Endodermal cell (in vitro differentiated cells): Measurements from ENCODE around the gene OGA. TPM values are rescaled to one million over a fixed set of nuclear protein-coding genes. Genes with fewer than 3 reads are reported as not detected.
A peak's percentile ranks its signal among the peaks of the same experiment; 100 is the strongest.

ENCODE experiments used
- DNase-seq: peaks from one replicate; pipeline ENCODE4 v3.0.0-alpha.2; 2017
- H3K27ac ChIP-seq: 2 replicates; pipeline ENCODE4 v1.5.1; 2013; ENCODE audit warnings: mild to moderate bottlenecking, low read depth, low read length, moderate library complexity
- H3K27me3 ChIP-seq: 2 replicates; pipeline ENCODE4 v1.6.1; 2013; ENCODE audit warnings: mild to moderate bottlenecking, low read length, moderate library complexity; ENCODE audit not compliant: insufficient read depth, control insufficient read depth, poor library complexity, severe bottlenecking
- H3K36me3 ChIP-seq: 2 replicates; pipeline ENCODE4 v1.7.0; 2013; ENCODE audit warnings: mild to moderate bottlenecking, low read length, moderate library complexity; ENCODE audit not compliant: control insufficient read depth, insufficient read depth
- H3K4me1 ChIP-seq: one replicate; pipeline ENCODE4 v1.7.0; 2013; ENCODE audit warnings: low read length; ENCODE audit not compliant: control insufficient read depth, insufficient read depth
- H3K4me3 ChIP-seq: 2 replicates; pipeline ENCODE4 v1.5.1; 2013; ENCODE audit warnings: mild to moderate bottlenecking, low read length, moderate library complexity
- H3K9ac ChIP-seq: 2 replicates; pipeline ENCODE4 v1.6.1; 2013; ENCODE audit warnings: mild to moderate bottlenecking, low read length, moderate library complexity; ENCODE audit not compliant: poor library complexity, severe bottlenecking; ENCODE audit errors: extremely low read depth
- H3K9me3 ChIP-seq: 2 replicates; pipeline ENCODE4 v1.6.1; 2013; ENCODE audit warnings: mild to moderate bottlenecking, low read length, moderate library complexity; ENCODE audit not compliant: control insufficient read depth
- H3K27ac Mint-ChIP-seq: 2 replicates; pipeline ENCODE4 v1.8.0; 2020; ENCODE audit warnings: mixed read lengths
- H3K27me3 Mint-ChIP-seq: 2 replicates; pipeline ENCODE4 v1.8.0; 2021; ENCODE audit warnings: mild to moderate bottlenecking, mixed read lengths; ENCODE audit not compliant: insufficient read depth
- H3K36me3 Mint-ChIP-seq: 2 replicates; pipeline ENCODE4 v1.8.0; 2020; ENCODE audit warnings: low read depth, mixed read lengths
- H3K4me1 Mint-ChIP-seq: 2 replicates; pipeline ENCODE4 v1.8.0; 2020; ENCODE audit warnings: mixed read lengths
- H3K4me3 Mint-ChIP-seq: 2 replicates; pipeline ENCODE4 v1.8.0; 2020; ENCODE audit warnings: mild to moderate bottlenecking, moderate library complexity, mixed read lengths
- H3K9me3 Mint-ChIP-seq: 2 replicates; pipeline ENCODE4 v1.8.0; 2020; ENCODE audit warnings: mild to moderate bottlenecking, mixed read lengths
- WGBS, 2 experiments: methylation state at CpG; one replicate each; pipeline versions ENCODE4 v1.1.5 to v1.1.7; 2013; ENCODE audit warnings: missing lambda C conversion rate in 2 of 2, mixed read lengths in 1 of 2; ENCODE audit not compliant: insufficient coverage in 1 of 2, insufficient read length in 1 of 2; 5-methylcytosine and 5-hydroxymethylcytosine counted together
- total RNA-seq, 2 donors: library from RNA; stranded (reverse); fragmentation: NEBNext Ultra II Directional in 1 of 2; extraction: Animal tissue kit (Norgen Biotek cat#: 25700) in 1 of 2; gene quantifications; 2 replicates in 1 of 2; 3 replicates in 1 of 2; pipeline ENCODE4 v1.2.1, GENCODE V29; 2021
- TF ChIP-seq, protein P1 (sequence below): fragments of 200-600 bp; sonication (generic); conservative IDR thresholded peaks from 2 replicates; pipeline ENCODE4 v1.5.0; 2021; ENCODE audit warnings: antibody characterized with exemption, mild to moderate bottlenecking

Gene OGA
- total RNA-seq, 2 donors from 2014 or later, result 138 to 149 TPM

DNA sequence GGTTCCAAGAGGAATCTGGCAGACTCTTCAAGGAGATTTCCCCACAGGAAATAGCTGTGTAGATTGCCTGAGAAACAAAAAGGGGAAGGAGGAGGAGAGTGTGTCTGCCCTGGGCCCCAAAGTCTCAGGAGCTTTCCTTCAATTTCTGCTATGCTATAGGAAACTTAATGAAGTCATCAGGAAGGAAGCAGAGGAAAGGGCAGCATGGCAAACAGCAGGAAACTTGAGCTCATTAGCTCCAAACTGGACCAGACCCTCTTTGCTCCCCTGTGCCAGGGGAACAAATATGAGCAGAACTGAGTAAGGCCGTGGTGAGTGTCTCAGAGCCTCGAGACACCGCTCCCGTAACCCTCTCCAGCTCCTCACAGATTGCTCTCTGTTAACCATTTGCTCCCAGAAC, 30.2 kb upstream of the OGA start:
- Mint-ChIP-seq H3K27ac (no peak overlapping the region), H3K4me3 (no peak overlapping the region)

DNA sequence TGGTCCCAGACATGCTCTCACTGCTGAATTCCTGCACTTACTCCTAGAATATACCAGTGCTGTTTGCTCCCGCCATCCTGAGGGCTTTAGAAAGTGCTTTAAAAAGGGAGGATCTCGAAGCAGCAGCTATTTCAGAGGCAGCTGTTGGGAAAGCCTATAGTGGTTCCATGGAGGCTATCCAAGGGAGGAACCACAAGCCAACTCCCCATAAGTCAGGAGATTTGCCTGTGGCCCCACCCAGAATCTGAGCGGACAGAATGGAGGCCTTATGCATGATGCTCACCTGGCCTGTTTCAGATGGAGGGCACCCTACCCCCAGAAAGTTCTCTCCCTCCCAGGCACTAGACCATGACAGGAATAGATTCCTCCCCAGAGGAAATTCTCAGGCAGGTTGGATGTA, 27.6 kb upstream of the OGA start:
- H3K27ac ChIP-seq, result no peak overlapping the region
- DNase-seq, result no peak
- Mint-ChIP-seq H3K9me3 (no peaks in the 10 kb centered on the region), H3K27me3 (peaks cover 31% of the 10 kb centered on the region), H3K27ac (no peak overlapping the region), H3K4me3 (no peak overlapping the region), H3K36me3 (peaks cover 11% of the 10 kb centered on the region), H3K4me1 (peaks cover 35% of the 10 kb centered on the region)
- no peak overlapping the region for H3K4me3 ChIP-seq
- H3K36me3 ChIP-seq, result no peaks in the 10 kb centered on the region
- H3K9me3 ChIP-seq, result no peaks in the 10 kb centered on the region
- TF ChIP-seq, protein P1, sequence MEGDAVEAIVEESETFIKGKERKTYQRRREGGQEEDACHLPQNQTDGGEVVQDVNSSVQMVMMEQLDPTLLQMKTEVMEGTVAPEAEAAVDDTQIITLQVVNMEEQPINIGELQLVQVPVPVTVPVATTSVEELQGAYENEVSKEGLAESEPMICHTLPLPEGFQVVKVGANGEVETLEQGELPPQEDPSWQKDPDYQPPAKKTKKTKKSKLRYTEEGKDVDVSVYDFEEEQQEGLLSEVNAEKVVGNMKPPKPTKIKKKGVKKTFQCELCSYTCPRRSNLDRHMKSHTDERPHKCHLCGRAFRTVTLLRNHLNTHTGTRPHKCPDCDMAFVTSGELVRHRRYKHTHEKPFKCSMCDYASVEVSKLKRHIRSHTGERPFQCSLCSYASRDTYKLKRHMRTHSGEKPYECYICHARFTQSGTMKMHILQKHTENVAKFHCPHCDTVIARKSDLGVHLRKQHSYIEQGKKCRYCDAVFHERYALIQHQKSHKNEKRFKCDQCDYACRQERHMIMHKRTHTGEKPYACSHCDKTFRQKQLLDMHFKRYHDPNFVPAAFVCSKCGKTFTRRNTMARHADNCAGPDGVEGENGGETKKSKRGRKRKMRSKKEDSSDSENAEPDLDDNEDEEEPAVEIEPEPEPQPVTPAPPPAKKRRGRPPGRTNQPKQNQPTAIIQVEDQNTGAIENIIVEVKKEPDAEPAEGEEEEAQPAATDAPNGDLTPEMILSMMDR, result no peak
- 93% methylated on average over 3 of the region's 3 CpGs; no CpG with 5 or more reads in 1 of the 2 experiments for WGBS, 2 experiments
- H3K27me3 ChIP-seq, result peaks cover 21% of the 10 kb centered on the region
- no peaks in the 10 kb centered on the region for H3K4me1 ChIP-seq
- H3K9ac ChIP-seq, result no peak overlapping the region

More for the DNA sequence above, 30.2 kb upstream of the OGA start:
- H3K4me1 Mint-ChIP-seq, result peaks cover 37% of the 10 kb centered on the region
- Histone ChIP-seq H3K9ac (no peak overlapping the region), H3K4me3 (no peak overlapping the region), H3K4me1 (no peaks in the 10 kb centered on the region), H3K36me3 (no peaks in the 10 kb centered on the region), H3K27ac (no peak overlapping the region), H3K9me3 (no peaks in the 10 kb centered on the region), H3K27me3 (no peaks in the 10 kb centered on the region)
- WGBS, 2 experiments, result 70 to 78% methylated on average over 4 of the region's 4 CpGs
- TF ChIP-seq, protein P1, result no peak
- no peaks in the 10 kb centered on the region for H3K9me3 Mint-ChIP-seq
- DNase-seq, result no peak
- H3K27me3 Mint-ChIP-seq, result peaks cover 8% of the 10 kb centered on the region
- H3K36me3 Mint-ChIP-seq, result peaks cover 11% of the 10 kb centered on the region

- Mint-ChIP-seq H3K9me3 (no peaks in the 10 kb centered on the region), H3K36me3 (peaks cover 11% of the 10 kb centered on the region), H3K4me3 (peak within 1 kb of the TSS; percentile 53), H3K27me3 (peaks cover 42% of the 10 kb centered on the region), H3K4me1 (peaks cover 33% of the 10 kb centered on the region), H3K27ac (peak within 1 kb of the TSS; percentile 56)
- DNase-seq, result peak; percentile 94
- Histone ChIP-seq H3K4me1 (no peaks in the 10 kb centered on the region), H3K36me3 (no peaks in the 10 kb centered on the region), H3K9me3 (no peaks in the 10 kb centered on the region), H3K9ac (no peak within 1 kb of the TSS), H3K27me3 (peaks cover 21% of the 10 kb centered on the region), H3K4me3 (peak within 1 kb of the TSS; percentile 62), H3K27ac (no peak within 1 kb of the TSS)
- 16 to 23% methylated on average over 9 to 52 of the region's 60 CpGs for WGBS, 2 experiments
- TF ChIP-seq, protein P1, result peak; percentile 97
Measured at GRCh38 chr10:101843032-101844021, 25.1 kb upstream of the OGA start, which contains the start of gene KCNIP2. KCNIP2 (minus strand) TSS chr10:101843800; CDS start chr10:101843568, 232 bp downstream.
